Left renal cortex interstitium (tissue), 4 donors: ENCODE results near the gene GBA2. TPM values are rescaled to one million over a fixed set of nuclear protein-coding genes. Genes with fewer than 3 reads are reported as not detected.

ENCODE experiments used
- DNase-seq, 4 donors: peaks; one replicate each; pipeline ENCODE4 v3.0.0-alpha.2; 2013; ENCODE audit warnings: low read depth in 4 of 4, low spot score in 2 of 4, missing footprints in 1 of 4
- polyA plus RNA-seq, 4 donors: library from polyadenylated mRNA; unstranded; fragments of 120-200 nt; gene quantifications; one replicate each; pipeline ENCODE4 v1.2.1, GENCODE V29; 2013; ENCODE audit not compliant: insufficient read length in 4 of 4

Gene GBA2
- polyA plus RNA-seq, 4 donors = 91.6 to 145 (median 116) TPM

GRCh38 chr9:35697486-35697885 is 51.5 kb downstream of the GBA2 start:
- no peak for DNase-seq

GRCh38 chr9:35696520-35697215 is 52.4 kb downstream of the GBA2 start:
- no peak for DNase-seq

GRCh38 chr9:35695943-35696401 is 53.1 kb downstream of the GBA2 start:
- no peak for DNase-seq

GRCh38 chr9:35691757-35692301 is 57.2 kb downstream of the GBA2 start:
- DNase-seq = no peak

- no peak for DNase-seq
Observed at GRCh38 chr9:35691334-35691650, 57.7 kb downstream of the GBA2 start.

- peak in 1 of 4 donors; percentile 64 for DNase-seq
Observed at GRCh38 chr9:35690614-35691333, 58.3 kb downstream of the GBA2 start.

GRCh38 chr9:35690294-35690613 is 58.8 kb downstream of the GBA2 start:
- DNase-seq = no peak

GRCh38 chr9:35689542-35690293 is 59.3 kb downstream of the GBA2 start, which contains the start of gene TPM2:
TSS of gene TPM2 (minus strand) at chr9:35689925. CDS start at chr9:35689817, 108 bp downstream.
- peak in 1 of 4 donors; percentile 49 for DNase-seq

GRCh38 chr9:35688558-35689541 is 60.2 kb downstream of the GBA2 start:
- no peak for DNase-seq

GRCh38 chr9:35687972-35688557 is 61.0 kb downstream of the GBA2 start:
- no peak for DNase-seq

GRCh38 chr9:35687306-35687705 is 61.7 kb downstream of the GBA2 start:
- no peak for DNase-seq

Other genes starting within 250 kb of the GBA2 start
- gene TESK1, start 144.0 kb downstream of the GBA2 start, polyA plus RNA-seq = 10 to 100 TPM; 29.4 to 51.9 (median 41.7) TPM
- gene CD72, start 130.8 kb downstream of the GBA2 start, polyA plus RNA-seq = 1 to 10 TPM; 2.4 to 3.4 (median 2.9) TPM
- under 1 TPM; 0.14 to 0.30 (median 0.18) TPM for gene SIT1, start 98.3 kb downstream of the GBA2 start, polyA plus RNA-seq
- gene RMRP, start 91.2 kb downstream of the GBA2 start, polyA plus RNA-seq = not detected
- 10 to 100 TPM; 16.3 to 25.8 (median 19.7) TPM for gene CCDC107, start 90.9 kb downstream of the GBA2 start, polyA plus RNA-seq
- 10 to 100 TPM in 2 of 4 donors, 1 to 10 TPM in 2; 6.1 to 11.0 (median 9.9) TPM for gene ARHGEF39, start 84.0 kb downstream of the GBA2 start, polyA plus RNA-seq
- 1 to 10 TPM in 1 of 4 donors, under 1 TPM in 3; 0.61 to 1.2 (median 0.89) TPM for gene CA9, start 75.3 kb downstream of the GBA2 start, polyA plus RNA-seq
- 100 to 1,000 TPM; 127 to 206 (median 194) TPM for gene TPM2, start 59.3 kb downstream of the GBA2 start, polyA plus RNA-seq
- 100 to 1,000 TPM; 144 to 186 (median 174) TPM for gene TLN1, start 17.0 kb downstream of the GBA2 start, polyA plus RNA-seq
- gene CREB3, start 16.6 kb downstream of the GBA2 start, polyA plus RNA-seq = 10 to 100 TPM; 38.0 to 44.0 (median 39.0) TPM
- gene RGP1, start 59 bp upstream of the GBA2 start, polyA plus RNA-seq = 10 to 100 TPM; 26.0 to 31.0 (median 27.8) TPM
- not detected for gene MSMP, start 5.0 kb upstream of the GBA2 start, polyA plus RNA-seq
- gene NPR2, start 42.4 kb upstream of the GBA2 start, polyA plus RNA-seq = 10 to 100 TPM; 20.5 to 30.8 (median 27.7) TPM
- 1 to 10 TPM; 5.2 to 9.5 (median 6.0) TPM for gene SPAG8, start 63.0 kb upstream of the GBA2 start, polyA plus RNA-seq
- 10 to 100 TPM; 47.6 to 70.1 (median 52.5) TPM for gene HINT2, start 65.8 kb upstream of the GBA2 start, polyA plus RNA-seq
- gene FAM221B, start 79.5 kb upstream of the GBA2 start, polyA plus RNA-seq = under 1 TPM in 3 of 4 donors, not detected in 1; 0.08 to 0.60 (median 0.22) TPM
- gene TMEM8B, start 80.0 kb upstream of the GBA2 start, polyA plus RNA-seq = 10 to 100 TPM; 25.6 to 39.5 (median 29.2) TPM
- not detected for gene OR13J1, start 121.2 kb upstream of the GBA2 start, polyA plus RNA-seq
- gene HRCT1, start 157.0 kb upstream of the GBA2 start, polyA plus RNA-seq = under 1 TPM in 3 of 4 donors, not detected in 1; 0.19 to 0.61 (median 0.28) TPM
- gene SPAAR, start 160.3 kb upstream of the GBA2 start, polyA plus RNA-seq = 1 to 10 TPM; 1.3 to 2.2 (median 2.1) TPM
- gene OR2S2, start 208.9 kb upstream of the GBA2 start, polyA plus RNA-seq = not detected